ENCODE results near the gene TTI1. TPM values are rescaled to one million over a fixed set of nuclear protein-coding genes. Genes with fewer than 3 reads are reported as not detected.

Gene TTI1
- polyA plus RNA-seq, 1 of the 3 experiments (the other 2 are of a cell fraction): 15.6 TPM

GRCh38 chr20:37936041-37936440 is 97.2 kb downstream of the TTI1 start:
- H4K20me1 ChIP-seq (ENCODE audit: insufficient read depth): no peaks in the 10 kb centered on the region
- H3K79me2 ChIP-seq (ENCODE audit: insufficient read depth): no peaks in the 10 kb centered on the region
- ChIA-PET CTCF (interaction anchor here (0.6 to 2.3 kb wide), 4 partner anchors 34 to 122 kb away, joined by 3 to 10 read pairs (median 4); partner anchors contain the start of gene VSTM2L), POLR2A (no interaction called here)
- TF ChIP-seq GATA2 (CRISPR knock-in tag; IDR thresholded peaks at IDR 0.05): no peak
- no peak for TF ChIP-seq FOXM1 (IDR thresholded peaks at IDR 0.05; ENCODE audit: low read depth)
- TF ChIP-seq RCOR1 (IDR thresholded peaks at IDR 0.05; ENCODE audit: low read length): no peak
- TF ChIP-seq RAD21 (IDR thresholded peaks at IDR 0.05; ENCODE audit: low read length): no peak
- TF ChIP-seq EZH2phosphoT487 (IDR thresholded peaks at IDR 0.05; ENCODE audit: borderline replicate concordance, low read depth): no peak
- TF ChIP-seq MEF2A (IDR thresholded peaks at IDR 0.05; ENCODE audit: borderline replicate concordance, low read depth): no peak
- TF ChIP-seq, protein P1, sequence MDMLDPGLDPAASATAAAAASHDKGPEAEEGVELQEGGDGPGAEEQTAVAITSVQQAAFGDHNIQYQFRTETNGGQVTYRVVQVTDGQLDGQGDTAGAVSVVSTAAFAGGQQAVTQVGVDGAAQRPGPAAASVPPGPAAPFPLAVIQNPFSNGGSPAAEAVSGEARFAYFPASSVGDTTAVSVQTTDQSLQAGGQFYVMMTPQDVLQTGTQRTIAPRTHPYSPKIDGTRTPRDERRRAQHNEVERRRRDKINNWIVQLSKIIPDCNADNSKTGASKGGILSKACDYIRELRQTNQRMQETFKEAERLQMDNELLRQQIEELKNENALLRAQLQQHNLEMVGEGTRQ (IDR thresholded peaks at IDR 0.05; ENCODE audit: borderline replicate concordance, low read depth, low read length): no peak
- no peak for TF ChIP-seq RFX5 (IDR thresholded peaks at IDR 0.05; ENCODE audit: low read length)
- TF ChIP-seq YY1 (IDR thresholded peaks at IDR 0.05; ENCODE audit: low read depth): no peak
- no peak for TF ChIP-seq TEAD4 (IDR thresholded peaks at IDR 0.05; ENCODE audit: borderline replicate concordance, insufficient read depth)
- no peak for TF ChIP-seq CHD2 (IDR thresholded peaks at IDR 0.05; ENCODE audit: low read length, partially characterized antibody)
- no peak for TF ChIP-seq NRF1 (IDR thresholded peaks at IDR 0.05; ENCODE audit: low read depth, low read length)
- no peak for TF ChIP-seq MXI1 (IDR thresholded peaks at IDR 0.05; ENCODE audit: low read depth, low read length)
- no peak for TF ChIP-seq POLR2AphosphoS5 (IDR thresholded peaks at IDR 0.05; ENCODE audit: low read depth, low read length)
- TF ChIP-seq EP300 (IDR thresholded peaks at IDR 0.05; ENCODE audit: borderline replicate concordance in 1 of 2, low read depth in 1 of 2, low read length in 1 of 2): no peak
- TF ChIP-seq, protein P2, sequence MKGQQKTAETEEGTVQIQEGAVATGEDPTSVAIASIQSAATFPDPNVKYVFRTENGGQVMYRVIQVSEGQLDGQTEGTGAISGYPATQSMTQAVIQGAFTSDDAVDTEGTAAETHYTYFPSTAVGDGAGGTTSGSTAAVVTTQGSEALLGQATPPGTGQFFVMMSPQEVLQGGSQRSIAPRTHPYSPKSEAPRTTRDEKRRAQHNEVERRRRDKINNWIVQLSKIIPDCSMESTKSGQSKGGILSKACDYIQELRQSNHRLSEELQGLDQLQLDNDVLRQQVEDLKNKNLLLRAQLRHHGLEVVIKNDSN (IDR thresholded peaks at IDR 0.05; ENCODE audit: borderline replicate concordance, low read depth): no peak
- TF ChIP-seq SMC3 (IDR thresholded peaks at IDR 0.05; ENCODE audit: low read depth, low read length): no peak
- H3K27me3 ChIP-seq (ENCODE audit: insufficient read depth): no peaks in the 10 kb centered on the region
- H3K9me3 ChIP-seq: no peaks in the 10 kb centered on the region
- no peak overlapping the region for H3K27ac ChIP-seq (ENCODE audit: low read depth in 2 of 2, low read length in 1 of 2)
- no peaks in the 10 kb centered on the region for H3K9me2 ChIP-seq
- H3F3A ChIP-seq (replicated peaks; ENCODE audit: insufficient read depth): no peaks in the 10 kb centered on the region
- WGBS (ENCODE audit: low lambda C conversion rate): 89% methylated on average over 10 of the region's 10 CpGs
- H3K36me3 ChIP-seq (replicated peaks in 1 of 2; ENCODE audit: control insufficient read depth in 1 of 2, insufficient read depth in 2 of 2, low read length in 1 of 2): no peaks in the 10 kb centered on the region
- no peak overlapping the region for H3K4me2 ChIP-seq
- H3K4me1 ChIP-seq (ENCODE audit: control insufficient read depth in 1 of 2, insufficient read depth in 2 of 2, low read depth in 1 of 2, low read length in 1 of 2): peaks cover 0 to 9% of the 10 kb centered on the region in 2 experiments; a peak in 1 of 4 replicates
- H3K4me3 ChIP-seq (ENCODE audit: low read depth in 2 of 2, low read length in 1 of 2): no peak overlapping the region
- H2AFZ ChIP-seq (ENCODE audit: low read depth): no peak overlapping the region
- no peak overlapping the region for H3K9ac ChIP-seq
- no peak for DNase-seq

- Histone ChIP-seq H3K9ac (no peak overlapping the region), H3K27ac (ENCODE audit: low read depth in 2 of 2, low read length in 1 of 2) (no peak overlapping the region), H3K9me2 (no peaks in the 10 kb centered on the region), H3K79me2 (ENCODE audit: insufficient read depth) (no peaks in the 10 kb centered on the region), H3K4me1 (ENCODE audit: control insufficient read depth in 1 of 2, insufficient read depth in 2 of 2, low read depth in 1 of 2, low read length in 1 of 2) (peaks cover 0 to 9% of the 10 kb centered on the region in 2 experiments; a peak in 1 of 4 replicates), H4K20me1 (ENCODE audit: insufficient read depth) (no peaks in the 10 kb centered on the region), H3F3A (replicated peaks; ENCODE audit: insufficient read depth) (no peaks in the 10 kb centered on the region), H3K27me3 (ENCODE audit: insufficient read depth) (no peaks in the 10 kb centered on the region), H3K36me3 (replicated peaks in 1 of 2; ENCODE audit: control insufficient read depth in 1 of 2, insufficient read depth in 2 of 2, low read length in 1 of 2) (no peaks in the 10 kb centered on the region), H3K9me3 (no peaks in the 10 kb centered on the region), H2AFZ (ENCODE audit: low read depth) (no peak overlapping the region), H3K4me3 (ENCODE audit: low read depth in 2 of 2, low read length in 1 of 2) (no peak overlapping the region), H3K4me2 (no peak overlapping the region)
- WGBS (ENCODE audit: low lambda C conversion rate): 64% methylated on average over 7 of the region's 7 CpGs
- no peak for TF ChIP-seq RAD21 (IDR thresholded peaks at IDR 0.05; ENCODE audit: low read length)
- TF ChIP-seq SMC3 (IDR thresholded peaks at IDR 0.05; ENCODE audit: low read depth, low read length): no peak
- TF ChIP-seq, protein P3, sequence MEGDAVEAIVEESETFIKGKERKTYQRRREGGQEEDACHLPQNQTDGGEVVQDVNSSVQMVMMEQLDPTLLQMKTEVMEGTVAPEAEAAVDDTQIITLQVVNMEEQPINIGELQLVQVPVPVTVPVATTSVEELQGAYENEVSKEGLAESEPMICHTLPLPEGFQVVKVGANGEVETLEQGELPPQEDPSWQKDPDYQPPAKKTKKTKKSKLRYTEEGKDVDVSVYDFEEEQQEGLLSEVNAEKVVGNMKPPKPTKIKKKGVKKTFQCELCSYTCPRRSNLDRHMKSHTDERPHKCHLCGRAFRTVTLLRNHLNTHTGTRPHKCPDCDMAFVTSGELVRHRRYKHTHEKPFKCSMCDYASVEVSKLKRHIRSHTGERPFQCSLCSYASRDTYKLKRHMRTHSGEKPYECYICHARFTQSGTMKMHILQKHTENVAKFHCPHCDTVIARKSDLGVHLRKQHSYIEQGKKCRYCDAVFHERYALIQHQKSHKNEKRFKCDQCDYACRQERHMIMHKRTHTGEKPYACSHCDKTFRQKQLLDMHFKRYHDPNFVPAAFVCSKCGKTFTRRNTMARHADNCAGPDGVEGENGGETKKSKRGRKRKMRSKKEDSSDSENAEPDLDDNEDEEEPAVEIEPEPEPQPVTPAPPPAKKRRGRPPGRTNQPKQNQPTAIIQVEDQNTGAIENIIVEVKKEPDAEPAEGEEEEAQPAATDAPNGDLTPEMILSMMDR (IDR thresholded peaks at IDR 0.05): no peak
- TF ChIP-seq MEF2A (IDR thresholded peaks at IDR 0.05; ENCODE audit: borderline replicate concordance, low read depth): no peak
- no peak for TF ChIP-seq JUND (IDR thresholded peaks at IDR 0.05)
- TF ChIP-seq CHD2 (IDR thresholded peaks at IDR 0.05; ENCODE audit: low read length, partially characterized antibody): no peak
- no peak for DNase-seq
- ChIA-PET CTCF (interaction anchor here (0.8 to 2.3 kb wide), 3 partner anchors 12 to 57 kb away, joined by 3 to 10 read pairs (median 4); partner anchors contain the start of gene VSTM2L), POLR2A (no interaction called here)
Measured at GRCh38 chr20:37935435-37935834, 97.8 kb downstream of the TTI1 start.
